Measurements from ENCODE around the gene SHISA7.
"Not testable (repeated sequence)": the region's sequence is repeated elsewhere in the genome, so short reads cannot be mapped to it uniquely, and the experiment has no call there.

The SHISA7 gene

DNA sequence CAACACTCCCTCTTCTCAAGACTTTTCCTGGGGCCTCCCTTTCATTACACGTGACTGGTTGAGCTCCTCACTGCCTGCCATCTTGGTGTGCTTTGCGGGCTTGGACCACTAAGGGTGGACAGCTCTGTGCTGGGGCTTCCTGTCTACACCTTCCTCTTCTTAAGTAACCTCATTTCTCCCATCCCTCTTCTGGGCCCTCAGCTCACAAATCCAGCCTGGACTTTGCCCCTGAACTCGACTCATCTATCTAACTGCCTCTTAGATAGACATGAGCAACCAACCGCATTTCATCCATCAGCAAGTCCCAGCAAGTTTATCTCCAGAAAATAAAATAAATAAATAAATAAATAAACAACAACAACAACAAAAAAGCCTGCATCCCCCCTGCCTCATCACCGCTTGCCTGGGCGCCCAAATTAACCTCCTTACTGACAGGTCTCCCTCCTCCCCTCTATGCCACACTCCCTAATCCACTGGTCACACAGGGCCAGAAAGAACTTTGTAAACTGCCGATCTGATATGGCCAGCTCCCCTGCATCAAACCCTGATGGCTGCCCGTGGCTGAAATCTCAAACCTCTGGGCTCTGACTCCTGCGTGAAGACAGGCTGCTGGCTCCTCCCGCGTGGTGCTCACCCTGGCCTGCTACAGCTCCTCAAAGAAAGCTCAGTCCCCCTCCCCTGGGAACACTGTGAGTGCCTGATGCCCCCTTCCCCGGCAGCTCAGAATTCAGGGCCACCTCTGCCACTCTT is 10.6 kb upstream of the SHISA7 start:
- TF ChIP-seq CTCF (IDR thresholded peaks at IDR 0.05; ENCODE audit: low read depth, low read length) = no peak
- DNase-seq (ENCODE audit: extremely low read depth, low read depth) = no peak

DNA sequence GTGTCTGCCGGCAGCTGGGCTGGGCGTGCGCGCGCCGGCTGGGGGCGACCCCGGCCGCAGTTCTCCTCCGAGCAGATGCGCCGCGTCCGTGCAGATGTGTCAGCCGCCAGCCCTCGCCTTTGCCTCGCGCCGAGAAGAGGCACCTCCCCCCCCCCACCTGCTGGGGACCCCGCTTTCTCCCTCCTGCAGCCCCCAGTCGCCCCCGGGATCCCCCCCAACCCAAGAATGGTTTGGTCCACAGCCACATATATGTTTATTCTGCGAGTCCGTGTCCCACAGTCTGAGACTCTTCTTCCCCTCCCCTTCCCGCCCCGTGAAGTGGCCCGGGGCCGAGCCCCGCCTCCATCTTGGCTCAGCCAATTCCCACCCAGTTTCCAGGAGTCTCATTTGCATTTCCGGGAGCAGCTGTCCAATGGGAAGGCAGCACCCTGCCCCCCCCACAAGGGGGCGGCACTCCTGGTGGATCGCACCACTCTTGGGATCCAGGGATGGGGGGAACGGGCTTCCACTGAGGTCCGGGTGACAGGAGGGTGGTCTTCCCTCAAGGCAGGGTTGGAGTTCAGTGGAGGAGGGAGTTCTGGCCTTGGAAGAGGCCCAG is 9.7 kb upstream of the SHISA7 start:
- TF ChIP-seq CTCF (IDR thresholded peaks at IDR 0.05; ENCODE audit: low read depth, low read length) = no peak
- no peak for DNase-seq (ENCODE audit: extremely low read depth, low read depth)

- no peak for TF ChIP-seq CTCF (IDR thresholded peaks at IDR 0.05; ENCODE audit: low read depth, low read length)
- no peak for DNase-seq (ENCODE audit: extremely low read depth, low read depth)
Measured at GRCh38 chr19:55451965-55452748, 9.1 kb upstream of the SHISA7 start.

DNA sequence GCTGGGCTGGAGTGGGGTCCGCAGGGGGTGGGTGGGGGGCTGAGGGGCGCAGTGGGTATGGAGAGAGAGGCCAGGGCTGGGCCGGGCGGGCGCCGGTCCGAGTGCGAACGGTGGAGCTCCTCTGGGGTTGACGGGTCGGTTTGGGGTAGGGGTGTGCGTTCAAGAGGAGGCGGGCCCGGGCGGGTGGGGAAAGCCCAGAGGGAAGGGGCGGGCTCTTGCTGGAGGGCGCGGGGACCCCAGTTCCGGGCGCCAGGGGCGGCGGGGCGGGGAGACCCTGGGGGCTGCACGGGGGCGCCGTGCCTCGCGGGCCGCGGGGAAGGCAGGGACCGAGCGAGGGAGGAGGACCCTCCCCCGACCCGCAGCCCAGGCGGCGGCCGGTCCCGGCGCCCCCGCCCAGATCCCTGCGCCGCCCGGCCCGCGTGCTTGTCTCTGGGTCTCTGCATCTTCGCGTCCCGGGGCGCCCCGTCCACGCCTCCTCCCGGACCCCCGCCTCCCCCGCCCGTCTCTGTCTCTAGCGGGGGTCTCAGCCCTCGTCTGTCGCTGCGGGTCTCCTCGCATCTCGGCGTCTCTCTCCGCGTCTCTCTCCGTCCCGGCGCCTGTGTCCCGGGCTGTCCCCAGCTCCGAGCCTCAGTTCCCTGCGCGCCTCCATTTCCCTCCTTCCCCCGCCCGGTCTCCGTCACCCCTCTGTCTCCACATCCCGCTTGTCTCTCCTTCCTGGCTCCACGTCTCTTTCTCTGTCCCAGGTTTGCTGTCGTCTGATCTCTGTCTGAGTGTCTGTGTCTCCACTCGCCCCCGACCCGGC is 8.3 kb upstream of the SHISA7 start:
- no peak for DNase-seq (ENCODE audit: extremely low read depth, low read depth)
- no peak for TF ChIP-seq CTCF (IDR thresholded peaks at IDR 0.05; ENCODE audit: low read depth, low read length)

- DNase-seq (ENCODE audit: extremely low read depth, low read depth) = no peak
- TF ChIP-seq CTCF (IDR thresholded peaks at IDR 0.05; ENCODE audit: low read depth, low read length) = no peak
Measured at GRCh38 chr19:55449469-55449868, 6.4 kb upstream of the SHISA7 start.

GRCh38 chr19:55448175-55448490 is 5.0 kb upstream of the SHISA7 start:
- DNase-seq (ENCODE audit: extremely low read depth, low read depth) = not testable (repeated sequence)

DNA sequence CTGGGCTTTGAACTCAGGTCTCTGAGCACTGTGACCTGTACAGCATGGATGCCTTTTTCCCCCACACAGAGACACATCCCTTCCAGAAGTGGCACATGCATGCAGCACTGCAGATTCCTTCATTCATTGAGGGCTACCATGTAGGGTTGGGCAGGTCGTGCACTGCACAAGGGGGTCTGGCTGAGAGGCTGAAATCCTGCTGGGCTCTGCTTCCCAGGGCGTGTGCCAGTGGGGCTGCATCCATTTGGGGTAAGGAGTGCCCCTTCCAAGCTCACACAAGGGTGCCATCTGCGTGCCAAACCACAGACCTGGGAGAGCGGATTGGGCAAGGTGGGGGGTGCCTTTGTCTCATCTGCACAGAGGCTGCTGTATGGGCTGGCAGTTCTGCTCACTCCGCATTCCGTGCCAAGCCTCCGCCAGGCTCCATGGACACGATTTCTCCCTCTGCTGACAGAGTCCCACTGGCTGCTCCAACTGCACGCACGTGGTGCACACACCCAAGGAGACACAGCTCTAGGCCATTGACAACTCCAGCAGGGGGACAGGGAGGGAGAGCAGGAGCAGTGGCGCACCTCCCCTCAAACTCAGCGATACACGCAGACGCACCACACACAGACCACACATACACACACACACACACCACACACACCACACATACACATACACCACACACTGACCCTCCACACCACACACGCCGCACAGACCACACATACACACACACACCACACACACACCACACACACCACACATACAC is 4.5 kb upstream of the SHISA7 start:
- no peak for DNase-seq (ENCODE audit: extremely low read depth, low read depth)
- no peak for TF ChIP-seq CTCF (IDR thresholded peaks at IDR 0.05; ENCODE audit: low read depth, low read length)

All from AG09319 (cell line).